ENCODE measurements around the gene TRPC4AP. TPM values are rescaled to one million over a fixed set of nuclear protein-coding genes. Genes with fewer than 3 reads are reported as not detected.
A peak's percentile ranks its signal among the peaks of the same experiment; 100 is the strongest.

Gene TRPC4AP
- total RNA-seq, 1 experiment from 2014 or later = 64.8 TPM

- no peak for DNase-seq (ENCODE audit: low read depth)
These were observed 104.4 kb downstream of the TRPC4AP start for GRCh38 chr20:34988191-34988540.

DNA sequence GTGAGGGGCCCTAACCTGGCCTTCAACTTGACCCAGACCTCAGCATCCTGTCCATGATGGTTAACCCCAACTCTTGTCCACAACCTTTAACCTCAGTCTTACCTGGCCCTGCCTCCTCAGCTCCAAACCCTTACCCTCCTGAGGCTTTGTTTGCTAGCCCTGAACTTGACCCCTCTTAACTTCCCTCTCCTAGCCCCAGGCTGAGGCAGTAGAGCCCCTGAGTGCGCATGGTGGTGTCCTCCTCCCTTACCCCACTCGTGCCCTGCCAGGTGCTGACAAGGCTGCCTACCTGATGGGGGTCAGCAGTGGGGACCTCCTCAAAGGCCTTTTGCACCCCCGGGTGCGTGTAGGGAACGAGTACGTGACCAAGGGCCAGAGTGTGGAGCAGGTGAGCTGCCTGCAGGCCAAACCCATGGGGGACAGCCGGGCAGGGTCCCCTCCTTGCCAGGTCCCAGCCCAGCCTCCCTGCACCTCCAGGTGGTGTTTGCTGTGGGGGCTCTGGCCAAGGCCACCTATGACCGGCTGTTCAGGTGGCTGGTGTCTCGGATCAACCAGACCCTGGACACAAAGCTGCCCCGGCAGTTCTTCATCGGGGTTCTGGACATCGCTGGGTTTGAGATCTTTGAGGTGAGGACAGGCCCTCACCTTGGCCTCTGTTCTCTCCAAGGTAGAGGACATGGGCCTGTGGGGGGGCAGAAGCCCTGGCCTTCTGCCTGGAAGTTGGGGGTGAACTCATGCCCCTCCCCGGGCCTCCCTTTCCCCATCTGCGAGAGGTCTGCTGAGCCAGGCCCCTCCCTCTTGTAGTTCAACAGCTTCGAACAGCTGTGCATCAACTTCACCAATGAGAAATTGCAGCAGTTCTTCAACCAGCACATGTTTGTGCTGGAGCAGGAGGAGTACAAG, 105.1 kb downstream of the TRPC4AP start:
- no peak for DNase-seq (ENCODE audit: low read depth)

GRCh38 chr20:34986311-34987287, 106.0 kb downstream of the TRPC4AP start:
- DNase-seq (ENCODE audit: low read depth) = no peak

DNA sequence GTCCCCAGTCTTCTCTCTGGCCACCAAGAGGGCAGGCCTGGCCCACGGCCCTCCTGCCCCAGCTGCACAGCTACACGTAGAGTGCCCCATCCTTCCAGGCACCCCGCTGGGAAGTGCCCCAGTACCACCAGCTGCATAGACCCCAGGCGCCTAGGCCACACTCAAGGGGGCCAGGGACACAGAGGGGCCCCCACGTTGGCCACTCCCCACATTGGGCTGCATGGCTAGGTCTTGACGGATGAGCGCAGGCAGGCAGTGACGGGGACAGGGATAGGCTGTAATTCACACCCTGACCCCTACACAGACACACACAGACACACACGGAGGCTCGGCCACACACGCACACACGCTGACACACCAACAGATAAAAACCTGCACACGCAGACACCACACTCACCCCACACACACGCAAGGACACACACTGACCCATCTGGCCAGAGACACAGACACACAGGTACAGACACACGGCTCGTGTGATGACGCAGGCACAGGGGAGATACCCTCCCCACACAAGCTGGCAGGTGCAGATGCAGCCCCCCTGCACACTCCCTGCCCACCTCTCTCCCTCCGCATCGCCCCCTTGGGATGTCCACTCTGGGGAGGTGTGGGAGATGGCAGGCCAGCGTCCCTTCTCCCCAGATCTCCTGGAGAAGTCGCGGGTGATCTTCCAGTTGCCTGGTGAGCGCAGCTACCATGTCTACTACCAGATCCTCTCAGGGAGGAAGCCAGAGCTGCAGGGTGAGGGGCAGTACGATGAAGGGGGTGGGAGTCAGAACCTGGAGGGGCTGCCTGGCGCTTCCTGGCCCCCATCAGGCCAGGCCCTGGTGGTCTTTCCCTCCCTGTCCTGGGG, 106.9 kb downstream of the TRPC4AP start:
- no peak for DNase-seq (ENCODE audit: low read depth)

DNA sequence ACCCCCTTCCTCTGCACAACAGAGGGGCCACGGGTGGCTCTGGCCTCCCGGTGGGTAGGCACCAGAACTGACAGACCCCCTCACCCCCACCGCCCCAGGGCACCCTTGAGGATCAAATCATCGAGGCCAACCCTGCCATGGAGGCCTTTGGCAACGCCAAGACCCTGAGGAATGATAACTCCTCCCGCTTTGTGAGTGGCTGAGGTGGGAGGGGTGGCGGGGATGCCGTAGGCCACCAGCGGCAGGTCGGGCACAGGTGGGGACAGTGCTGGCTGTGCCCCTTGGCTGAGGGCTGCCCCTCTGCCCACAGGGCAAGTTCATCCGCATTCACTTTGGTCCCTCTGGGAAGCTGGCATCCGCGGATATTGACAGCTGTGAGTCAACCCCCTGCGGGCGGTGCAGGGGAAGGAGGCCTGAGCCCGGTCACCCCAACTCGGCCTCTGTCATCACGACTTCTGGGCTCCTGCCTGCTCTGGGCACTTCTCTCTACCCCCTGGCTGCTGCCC, 107.8 kb downstream of the TRPC4AP start:
- peak; percentile 24 for DNase-seq (ENCODE audit: low read depth)

GRCh38 chr20:34983995-34984735, 108.4 kb downstream of the TRPC4AP start:
- DNase-seq (ENCODE audit: low read depth) = no peak

- DNase-seq (ENCODE audit: low read depth) = no peak
These were observed 109.4 kb downstream of the TRPC4AP start for GRCh38 chr20:34983089-34983820.

DNA sequence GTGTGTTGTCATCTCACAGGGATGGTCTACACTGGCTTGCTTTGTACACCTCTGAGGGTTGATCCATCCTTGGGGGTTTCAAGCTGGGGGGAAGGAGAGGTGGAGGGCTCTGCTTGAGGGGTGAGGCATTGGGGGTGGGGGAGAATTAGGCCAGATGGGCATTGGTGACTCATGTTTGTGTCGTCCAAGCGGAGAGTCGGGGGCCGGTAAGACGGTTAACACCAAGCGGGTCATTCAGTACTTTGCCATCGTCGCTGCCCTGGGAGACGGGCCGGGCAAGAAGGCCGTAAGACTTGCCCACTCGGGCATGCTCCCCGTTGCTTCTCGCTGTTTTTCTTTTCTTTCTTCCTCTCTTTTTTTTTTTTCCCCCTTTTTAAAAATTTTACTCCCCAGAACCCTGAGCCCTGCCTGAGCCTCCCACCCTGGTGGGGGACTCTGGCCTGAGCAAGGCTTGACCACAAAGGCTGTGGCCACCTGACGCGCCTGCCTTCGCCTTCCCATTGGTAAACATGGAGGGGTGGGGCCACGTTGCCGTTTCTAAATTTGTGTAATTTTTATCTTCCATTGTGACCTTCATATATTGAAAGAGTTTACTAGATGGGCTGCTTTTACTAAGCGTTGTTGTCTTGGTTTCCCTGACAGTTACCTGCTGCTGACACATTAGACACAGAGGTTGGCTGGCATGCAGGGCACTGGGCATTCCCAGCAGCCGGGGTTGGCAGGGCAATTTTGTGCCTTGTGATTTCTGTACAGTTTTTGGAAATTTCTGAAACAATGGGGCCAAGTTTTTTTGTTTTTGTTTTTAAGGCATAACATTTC, 110.1 kb downstream of the TRPC4AP start:
- no peak for DNase-seq (ENCODE audit: low read depth)

DNA sequence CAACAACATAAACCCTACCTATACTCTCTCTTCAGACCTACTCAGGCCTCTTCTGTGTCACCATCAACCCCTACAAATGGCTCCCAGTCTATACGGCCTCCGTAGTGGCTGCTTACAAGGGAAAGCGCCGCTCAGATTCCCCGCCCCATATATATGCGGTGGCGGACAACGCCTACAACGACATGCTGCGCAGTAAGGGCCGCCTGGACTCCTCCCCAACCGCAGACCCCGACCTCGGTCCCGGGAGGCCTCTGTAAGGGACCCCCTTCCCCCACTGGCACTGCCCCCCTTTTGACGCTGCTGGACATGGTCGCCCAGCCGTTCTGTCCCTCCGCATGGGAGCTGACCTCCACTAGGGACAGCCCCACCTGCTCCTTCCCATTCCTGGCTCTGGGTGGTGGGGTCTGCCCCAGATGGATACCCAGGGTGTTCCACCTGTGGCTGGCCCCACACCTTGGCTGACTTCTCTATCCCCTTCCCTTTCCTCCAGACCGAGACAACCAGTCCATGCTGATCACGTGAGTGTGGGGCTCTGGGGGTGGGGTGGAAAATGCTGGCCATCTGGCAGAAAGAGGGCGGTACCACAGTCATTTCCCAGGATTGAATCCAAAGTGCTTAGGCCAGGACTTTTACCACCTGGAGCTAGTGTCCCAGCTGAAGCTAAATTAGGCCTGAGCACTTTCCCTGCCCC, 111.9 kb downstream of the TRPC4AP start:
- DNase-seq (ENCODE audit: low read depth) = no peak

- DNase-seq (ENCODE audit: low read depth) = no peak
These were observed 113.0 kb downstream of the TRPC4AP start for GRCh38 chr20:34979366-34980153.

DNA sequence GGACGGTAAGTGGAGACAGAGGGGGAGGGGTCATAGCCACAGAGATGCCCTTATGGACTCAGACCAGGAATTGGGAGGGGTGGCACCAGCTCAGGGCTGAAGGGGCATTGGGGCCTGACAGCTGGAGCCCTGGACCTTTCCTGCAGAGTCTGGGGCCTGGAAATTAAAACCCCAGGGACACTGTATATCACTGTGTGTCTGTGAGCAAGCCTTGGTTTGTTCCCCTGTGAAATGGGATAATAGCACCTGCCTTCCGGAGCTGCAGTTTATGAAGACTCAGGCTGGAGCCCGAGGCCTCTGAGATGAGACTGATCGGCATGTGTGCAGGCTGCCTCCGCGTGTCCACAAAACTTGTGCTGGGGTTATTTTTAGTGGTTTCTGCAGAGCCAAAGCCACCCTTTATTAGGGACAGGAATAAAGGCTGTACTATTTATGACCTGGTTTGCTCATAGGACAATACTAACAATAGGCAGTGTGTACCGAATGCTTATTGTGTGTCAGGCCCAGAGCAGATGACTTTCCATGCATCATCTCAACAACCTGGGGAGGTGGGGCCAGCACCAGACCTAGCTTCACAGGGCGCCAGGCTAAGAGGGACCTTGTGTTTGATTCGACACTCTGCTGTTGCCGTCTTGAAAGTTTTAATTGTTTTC, 114.4 kb downstream of the TRPC4AP start:
- DNase-seq (ENCODE audit: low read depth) = no peak

- DNase-seq (ENCODE audit: low read depth) = no peak
These were observed 115.1 kb downstream of the TRPC4AP start for GRCh38 chr20:34977365-34978091.

GRCh38 chr20:34976286-34976685, 116.3 kb downstream of the TRPC4AP start:
- DNase-seq (ENCODE audit: low read depth) = no peak

DNA sequence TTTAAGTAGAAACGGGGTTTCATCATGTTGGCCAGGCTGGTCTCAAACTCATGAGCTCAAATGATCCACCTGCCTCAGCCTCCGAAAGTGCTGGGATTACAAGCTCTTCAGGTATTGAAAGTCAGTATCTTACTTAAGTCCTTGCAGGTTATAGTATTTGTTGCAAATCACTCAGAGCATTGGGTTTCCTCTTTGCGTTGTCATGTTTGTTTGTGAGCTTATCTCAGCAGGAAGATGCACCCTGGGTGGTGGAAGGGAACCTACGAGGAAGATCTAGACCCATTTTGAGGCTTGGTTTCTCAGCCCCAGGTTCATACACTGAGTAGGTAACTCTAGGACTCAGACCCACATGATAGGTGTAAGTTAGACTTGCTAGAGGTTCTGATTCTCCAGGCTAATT, 118.4 kb downstream of the TRPC4AP start:
- DNase-seq (ENCODE audit: low read depth) = no peak

- no peak for DNase-seq (ENCODE audit: low read depth)
These were observed 120.9 kb downstream of the TRPC4AP start for GRCh38 chr20:34971561-34972235.

All from LHCN-M2 (cell line).